ENCODE data around the gene FER1L5. TPM values are rescaled to one million over a fixed set of nuclear protein-coding genes. Genes with fewer than 3 reads are reported as not detected.

Gene FER1L5
- total RNA-seq, 5 donors from 2014 or later (not counting 1 experiment from before 2014, with no cell fraction given): not detected

DNA sequence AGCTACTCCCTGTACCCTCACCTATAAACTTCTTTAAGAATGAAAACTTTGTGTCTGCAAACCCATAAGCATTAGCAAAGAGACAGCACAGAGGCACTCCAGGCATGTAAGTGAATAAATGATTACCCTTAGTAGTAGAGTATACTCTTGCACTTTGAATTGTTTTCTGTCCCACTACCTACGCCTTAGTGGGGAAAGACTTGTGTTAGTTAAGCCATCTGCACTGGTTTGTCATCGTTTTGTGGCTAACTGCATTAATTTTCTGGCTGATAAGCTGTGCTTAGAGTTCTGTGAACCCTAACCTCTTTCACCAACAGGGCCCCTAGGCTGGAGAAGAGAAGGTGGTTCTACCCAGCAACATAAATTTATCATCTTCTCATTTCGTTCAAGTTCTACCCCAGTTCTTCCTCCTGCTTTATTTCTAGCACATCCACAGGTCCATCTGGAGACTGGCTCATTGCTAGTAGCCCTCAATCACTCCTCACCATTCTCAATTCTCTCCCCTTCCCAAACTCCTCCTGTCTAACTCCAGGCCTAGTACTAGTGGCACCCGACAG lies 96.6 kb downstream of the FER1L5 start:
- Histone ChIP-seq H3K27me3 (replicated peaks in 1 of 2; ENCODE audit: control insufficient read depth in 2 of 2, extremely low read depth in 1 of 2, insufficient read depth in 2 of 2, low read length in 1 of 2) (no peaks in the 10 kb centered on the region), H3K9me3 (no peaks in the 10 kb centered on the region), H3K4me1 (ENCODE audit: control insufficient read depth in 1 of 2, extremely low read depth in 1 of 2, insufficient read depth in 2 of 2, low read length in 2 of 2) (peaks cover 9 to 24% of the 10 kb centered on the region in 2 experiments), H3K27ac (ENCODE audit: low read length) (peak overlapping the region; percentile 51), H3K36me3 (ENCODE audit: control insufficient read depth in 2 of 2, extremely low read depth in 1 of 2, insufficient read depth in 1 of 2, low read length in 1 of 2) (peaks cover 0 to 15% of the 10 kb centered on the region in 2 donors), H3K4me3 (ENCODE audit: control insufficient read depth in 1 of 2, extremely low read depth in 1 of 2, low read length in 1 of 2) (peak overlapping the region; percentile 80 to 85)
- Mint-ChIP-seq H3K4me1 (peaks cover 37 to 48% (median 40%) of the 10 kb centered on the region in 3 donors), H3K9me3 (no peaks in the 10 kb centered on the region), H3K4me3 (peak overlapping the region; percentile 89 to 100 (median 96)), H3K36me3 (peaks cover 10% of the 10 kb centered on the region), H3K27ac (peak overlapping the region; percentile 72 to 93), H3K27me3 (no peaks in the 10 kb centered on the region)
- ChIA-PET CTCF (interaction anchor here (0.6 to 1.6 kb wide), 2 partner anchors 21 to 24 kb away, joined by 3 to 4 read pairs; no protein-coding TSS in a partner anchor), POLR2A (no interaction called here)
- DNase-seq (no peak), ATAC-seq (replicated peaks in 1 of 4) (no peak)
- 0% methylated on average over 1 of the region's 4 CpGs for WGBS (ENCODE audit: insufficient coverage)

DNA sequence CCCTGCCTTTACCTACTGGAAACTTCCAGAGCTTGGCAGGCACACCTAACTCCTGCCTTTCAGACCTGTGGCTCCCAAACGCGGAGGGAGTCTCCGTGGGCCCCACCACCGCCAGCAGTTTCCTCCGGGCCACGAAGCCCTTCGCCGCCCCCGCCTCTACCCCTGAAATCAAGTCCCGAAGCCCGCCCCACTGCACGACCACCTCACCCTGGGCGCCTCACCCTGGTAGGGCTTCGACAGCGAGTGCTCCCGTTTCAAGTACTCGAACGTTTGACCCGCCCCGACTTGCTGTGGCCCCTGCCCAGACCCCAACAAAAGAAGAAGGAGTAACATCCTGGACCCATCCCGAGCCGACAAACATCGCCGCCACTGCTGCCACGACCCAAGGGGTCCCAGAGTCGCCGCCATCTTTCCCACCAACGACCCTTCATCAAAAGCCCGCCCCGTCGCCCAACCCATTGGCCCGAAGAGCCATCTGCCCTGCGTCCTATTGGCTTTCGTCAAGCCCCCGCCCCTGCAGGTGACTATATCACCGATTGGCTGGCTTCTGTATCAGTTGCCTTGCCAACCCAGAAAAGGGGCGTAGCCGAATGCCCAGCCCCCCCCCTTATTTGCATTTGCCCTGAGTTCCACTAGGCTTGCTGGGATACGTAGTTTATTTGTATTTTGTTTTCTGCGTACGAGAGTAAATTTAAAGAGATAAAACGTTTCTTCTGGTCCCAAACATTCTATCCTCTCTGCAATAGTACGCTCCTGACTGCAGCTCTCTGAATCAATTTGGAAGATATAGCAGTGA lies 97.3 kb downstream of the FER1L5 start, which contains the start of gene LMAN2L:
Gene LMAN2L (minus strand): TSS at position 432 of the 796 bp plus-strand sequence. CDS start 24 bp downstream, at position 408.
- H3K36me3 Mint-ChIP-seq: peaks cover 3% of the 10 kb centered on the region
- Histone ChIP-seq H3K4me3 (ENCODE audit: control insufficient read depth in 1 of 2, extremely low read depth in 1 of 2, low read length in 1 of 2) (peak within 1 kb of the TSS; percentile 80 to 85), H3K4me1 (ENCODE audit: control insufficient read depth in 1 of 2, extremely low read depth in 1 of 2, insufficient read depth in 2 of 2, low read length in 2 of 2) (peaks cover 9 to 24% of the 10 kb centered on the region in 2 experiments), H3K27ac (ENCODE audit: low read length) (peak within 1 kb of the TSS; percentile 54), H3K27me3 (replicated peaks in 1 of 2; ENCODE audit: control insufficient read depth in 2 of 2, extremely low read depth in 1 of 2, insufficient read depth in 2 of 2, low read length in 1 of 2) (no peaks in the 10 kb centered on the region), H3K9me3 (no peaks in the 10 kb centered on the region), H3K36me3 (ENCODE audit: control insufficient read depth in 2 of 2, extremely low read depth in 1 of 2, insufficient read depth in 1 of 2, low read length in 1 of 2) (peaks cover 0 to 13% of the 10 kb centered on the region in 2 donors)
- H3K27ac Mint-ChIP-seq: peak within 1 kb of the TSS; percentile 85 to 93
- peak; percentile 99 to 100 (median 100) for ATAC-seq (replicated peaks in 1 of 4)
- H3K9me3 Mint-ChIP-seq: no peaks in the 10 kb centered on the region
- peaks cover 35 to 48% (median 40%) of the 10 kb centered on the region in 3 donors for H3K4me1 Mint-ChIP-seq
- WGBS (ENCODE audit: insufficient coverage): 0% methylated on average over 31 of the region's 43 CpGs
- DNase-seq: peak; percentile 81 to 99 (median 97)
- ChIA-PET POLR2A (interaction anchor here in 1 of 2 donors (0.6 kb wide), 1 partner anchor 162 kb away, joined by 4 read pairs; no protein-coding TSS in a partner anchor), CTCF (interaction anchor here (0.6 to 1.6 kb wide), 2 partner anchors 23 to 77 kb away, joined by 3 to 4 read pairs; partner anchors contain the start of gene CNNM3 (in 1 of the 2))
- no peaks in the 10 kb centered on the region for H3K27me3 Mint-ChIP-seq
- peak within 1 kb of the TSS; percentile 89 to 100 (median 96) for H3K4me3 Mint-ChIP-seq

DNA sequence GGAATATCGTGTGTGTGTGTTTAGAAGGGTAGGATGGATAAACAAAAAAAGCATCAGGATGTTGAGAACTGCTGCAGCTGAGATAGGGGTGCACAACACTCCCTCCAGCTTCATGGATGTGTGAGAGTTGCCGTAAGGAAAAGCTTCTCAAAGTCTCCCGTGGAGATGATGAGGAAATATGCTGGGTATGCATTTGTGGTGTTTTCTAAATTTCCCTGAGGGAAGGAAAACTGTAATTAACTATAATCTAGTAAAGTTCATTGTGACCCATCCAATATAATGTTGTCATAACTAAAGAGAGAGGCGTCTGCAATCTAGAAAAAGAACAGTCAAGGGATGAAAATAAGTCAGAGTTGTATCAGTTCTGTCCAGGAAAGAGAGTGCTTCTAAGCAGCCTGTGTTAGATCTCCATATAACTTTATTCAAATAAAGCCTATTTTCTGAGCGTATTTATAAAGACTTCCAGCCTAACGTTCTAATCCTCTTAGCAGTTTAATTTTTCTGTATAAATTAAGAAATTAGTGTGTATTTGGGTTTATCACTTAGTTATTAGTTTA lies 104.6 kb downstream of the FER1L5 start:
- H3K36me3 Mint-ChIP-seq: no peaks in the 10 kb centered on the region

DNA sequence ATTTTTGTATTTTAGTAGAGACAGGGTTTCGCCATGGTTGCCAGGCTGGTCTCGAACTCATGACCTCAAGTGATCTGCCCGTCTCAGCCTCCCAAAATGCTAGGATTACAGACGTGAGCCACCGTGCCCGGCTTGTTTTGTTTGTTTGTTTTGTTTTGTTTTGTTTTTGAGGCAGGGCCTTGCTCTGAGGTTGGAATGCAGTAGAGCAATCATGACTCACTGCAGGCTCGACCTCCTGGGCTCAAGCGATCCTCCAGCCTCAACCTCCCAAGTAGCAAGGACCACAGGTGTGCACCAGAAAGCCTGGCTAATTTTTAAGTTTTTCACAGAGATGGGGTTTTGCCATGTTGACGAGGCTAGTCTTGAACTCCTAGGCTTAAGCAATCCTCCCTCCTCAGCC lies 109.2 kb downstream of the FER1L5 start:
- Mint-ChIP-seq H3K27me3 (no peaks in the 10 kb centered on the region), H3K4me1 (no peaks in the 10 kb centered on the region), H3K27ac (no peak overlapping the region), H3K4me3 (no peak overlapping the region), H3K9me3 (no peaks in the 10 kb centered on the region), H3K36me3 (no peaks in the 10 kb centered on the region)
- Histone ChIP-seq H3K27me3 (replicated peaks in 1 of 2; ENCODE audit: control insufficient read depth in 2 of 2, extremely low read depth in 1 of 2, insufficient read depth in 2 of 2, low read length in 1 of 2) (no peaks in the 10 kb centered on the region), H3K4me1 (ENCODE audit: control insufficient read depth in 1 of 2, extremely low read depth in 1 of 2, insufficient read depth in 2 of 2, low read length in 2 of 2) (no peaks in the 10 kb centered on the region), H3K9me3 (no peaks in the 10 kb centered on the region), H3K36me3 (ENCODE audit: control insufficient read depth in 2 of 2, extremely low read depth in 1 of 2, insufficient read depth in 1 of 2, low read length in 1 of 2) (no peaks in the 10 kb centered on the region), H3K27ac (ENCODE audit: low read length) (no peak overlapping the region), H3K4me3 (ENCODE audit: control insufficient read depth in 1 of 2, extremely low read depth in 1 of 2, low read length in 1 of 2) (no peak overlapping the region)
- 95% methylated on average over 3 of the region's 9 CpGs for WGBS (ENCODE audit: insufficient coverage)
- DNase-seq (no peak), ATAC-seq (replicated peaks in 1 of 4) (no peak)
- CTCF ChIA-PET: no interaction called here
- POLR2A ChIA-PET: no interaction called here

More for the DNA sequence above, 104.6 kb downstream of the FER1L5 start:
- Mint-ChIP-seq H3K9me3 (no peaks in the 10 kb centered on the region), H3K27ac (no peak overlapping the region), H3K27me3 (no peaks in the 10 kb centered on the region), H3K4me3 (no peak overlapping the region), H3K4me1 (peaks cover 0 to 3% (median 2%) of the 10 kb centered on the region in 3 donors)
- CTCF ChIA-PET: no interaction called here
- ATAC-seq (replicated peaks in 1 of 4): no peak
- no peaks in the 10 kb centered on the region for H3K9me3 ChIP-seq
- no peaks in the 10 kb centered on the region for H3K4me1 ChIP-seq (ENCODE audit: control insufficient read depth in 1 of 2, extremely low read depth in 1 of 2, insufficient read depth in 2 of 2, low read length in 2 of 2)
- H3K27me3 ChIP-seq (replicated peaks in 1 of 2; ENCODE audit: control insufficient read depth in 2 of 2, extremely low read depth in 1 of 2, insufficient read depth in 2 of 2, low read length in 1 of 2): no peaks in the 10 kb centered on the region
- DNase-seq: no peak
- H3K36me3 ChIP-seq (ENCODE audit: control insufficient read depth in 2 of 2, extremely low read depth in 1 of 2, insufficient read depth in 1 of 2, low read length in 1 of 2): no peaks in the 10 kb centered on the region
- H3K27ac ChIP-seq (ENCODE audit: low read length): no peak overlapping the region
- POLR2A ChIA-PET: interaction anchor here in 1 of 2 donors (0.7 kb wide), 1 partner anchor 80 kb away, joined by 3 read pairs; no protein-coding TSS in a partner anchor
- WGBS (ENCODE audit: insufficient coverage): 69% methylated on average over 2 of the region's 6 CpGs
- no peak overlapping the region for H3K4me3 ChIP-seq (ENCODE audit: control insufficient read depth in 1 of 2, extremely low read depth in 1 of 2, low read length in 1 of 2)

DNA sequence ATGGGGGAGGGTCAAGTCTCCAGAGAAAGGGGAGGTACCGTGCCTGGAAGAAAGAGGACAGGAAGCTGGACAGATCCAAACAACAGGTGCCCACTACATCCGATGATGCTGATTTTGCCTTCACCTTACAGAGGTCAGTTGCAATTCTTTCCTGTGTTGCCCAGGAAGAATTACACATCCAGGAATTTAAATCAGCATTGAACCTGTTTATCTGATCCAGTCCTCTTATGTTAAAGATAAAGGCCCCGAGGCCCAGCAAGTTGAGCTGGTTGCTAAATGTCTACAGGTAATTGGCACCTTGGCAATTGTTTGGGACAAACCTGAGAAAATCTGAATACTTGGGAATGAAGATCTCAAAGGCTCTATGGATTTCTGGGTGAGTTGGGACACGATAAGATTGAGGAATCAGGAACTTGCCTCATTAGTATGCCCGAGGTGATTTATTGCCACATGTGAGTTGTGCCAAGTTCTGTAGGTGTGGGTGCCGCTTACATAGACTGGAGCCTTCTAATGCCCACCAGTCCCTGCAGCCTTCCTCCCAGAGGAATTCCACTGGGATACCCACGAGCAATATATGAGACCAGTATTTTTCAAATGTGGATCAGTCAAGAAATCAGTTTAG lies 111.2 kb downstream of the FER1L5 start:
- Mint-ChIP-seq H3K9me3 (no peaks in the 10 kb centered on the region), H3K4me3 (no peak overlapping the region), H3K4me1 (peaks cover 0 to under 1% (median 0%) of the 10 kb centered on the region in 3 donors), H3K27me3 (no peaks in the 10 kb centered on the region), H3K27ac (no peak overlapping the region), H3K36me3 (no peaks in the 10 kb centered on the region)
- DNase-seq: no peak
- H3K4me3 ChIP-seq (ENCODE audit: control insufficient read depth in 1 of 2, extremely low read depth in 1 of 2, low read length in 1 of 2): no peak overlapping the region
- 73% methylated on average over 3 of the region's 7 CpGs for WGBS (ENCODE audit: insufficient coverage)
- H3K27me3 ChIP-seq (replicated peaks in 1 of 2; ENCODE audit: control insufficient read depth in 2 of 2, extremely low read depth in 1 of 2, insufficient read depth in 2 of 2, low read length in 1 of 2): no peaks in the 10 kb centered on the region
- POLR2A ChIA-PET: no interaction called here
- no peaks in the 10 kb centered on the region for H3K4me1 ChIP-seq (ENCODE audit: control insufficient read depth in 1 of 2, extremely low read depth in 1 of 2, insufficient read depth in 2 of 2, low read length in 2 of 2)
- no peak for ATAC-seq (replicated peaks in 1 of 4)
- CTCF ChIA-PET: no interaction called here
- H3K9me3 ChIP-seq: no peaks in the 10 kb centered on the region
- no peaks in the 10 kb centered on the region for H3K36me3 ChIP-seq (ENCODE audit: control insufficient read depth in 2 of 2, extremely low read depth in 1 of 2, insufficient read depth in 1 of 2, low read length in 1 of 2)
- no peak overlapping the region for H3K27ac ChIP-seq (ENCODE audit: low read length)

DNA sequence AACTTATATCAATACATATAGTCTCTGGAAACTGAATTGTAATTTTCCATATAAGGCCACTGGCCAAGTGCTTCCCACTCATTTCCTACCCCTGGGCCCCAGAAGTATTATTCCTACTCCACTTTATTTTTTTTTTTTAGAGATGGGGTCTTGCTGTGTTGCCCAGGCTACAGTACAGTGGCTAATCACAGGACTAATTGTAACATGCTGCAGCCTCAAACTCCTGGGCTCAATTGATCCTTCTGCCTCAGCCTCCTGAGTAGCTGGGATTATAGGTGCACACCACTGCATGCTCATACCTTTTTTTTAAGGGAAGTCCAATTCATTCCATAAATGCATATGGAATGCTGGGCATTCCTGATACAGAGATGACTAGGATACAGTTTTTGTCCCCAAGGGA lies 111.8 kb downstream of the FER1L5 start:
- no peak overlapping the region for H3K27ac ChIP-seq (ENCODE audit: low read length)
- DNase-seq: no peak
- H3K27me3 Mint-ChIP-seq: no peaks in the 10 kb centered on the region
- peaks cover 0 to 5% of the 10 kb centered on the region in 2 experiments for H3K4me1 ChIP-seq (ENCODE audit: control insufficient read depth in 1 of 2, extremely low read depth in 1 of 2, insufficient read depth in 2 of 2, low read length in 2 of 2)
- H3K9me3 Mint-ChIP-seq: no peaks in the 10 kb centered on the region
- H3K4me3 ChIP-seq (ENCODE audit: control insufficient read depth in 1 of 2, extremely low read depth in 1 of 2, low read length in 1 of 2): no peak overlapping the region
- ChIA-PET CTCF (no interaction called here), POLR2A (no interaction called here)
- peaks cover under 1 to 6% (median 1%) of the 10 kb centered on the region in 3 donors for H3K4me1 Mint-ChIP-seq
- no peak for ATAC-seq (replicated peaks in 1 of 4)
- no peaks in the 10 kb centered on the region for H3K9me3 ChIP-seq
- no peak overlapping the region for H3K4me3 Mint-ChIP-seq
- no peaks in the 10 kb centered on the region for H3K36me3 ChIP-seq (ENCODE audit: control insufficient read depth in 2 of 2, extremely low read depth in 1 of 2, insufficient read depth in 1 of 2, low read length in 1 of 2)
- no peak overlapping the region for H3K27ac Mint-ChIP-seq
- no peaks in the 10 kb centered on the region for H3K27me3 ChIP-seq (replicated peaks in 1 of 2; ENCODE audit: control insufficient read depth in 2 of 2, extremely low read depth in 1 of 2, insufficient read depth in 2 of 2, low read length in 1 of 2)
- no peaks in the 10 kb centered on the region for H3K36me3 Mint-ChIP-seq
